ENCODE data around the gene DARS1. TPM values are rescaled to one million over a fixed set of nuclear protein-coding genes. Genes with fewer than 3 reads are reported as not detected.
"Not testable (repeated sequence)": the region's sequence is repeated elsewhere in the genome, so short reads cannot be mapped to it uniquely, and the experiment has no call there.

Gene DARS1
- total and polyA plus RNA-seq, 7 donors = 54.2 to 89.7 (median 73.5) TPM

- DNase-seq (no peak), ATAC-seq (no peak)
- Histone ChIP-seq H3K27ac (no peak overlapping the region), H3K9me3 (no peaks in the 10 kb centered on the region), H3K36me3 (ENCODE audit: insufficient read depth in 1 of 2, low read depth in 1 of 2) (peaks cover 0 to 20% of the 10 kb centered on the region in 2 donors), H3K4me1 (peaks cover 5% of the 10 kb centered on the region), H3K4me3 (no peak overlapping the region), H3K27me3 (ENCODE audit: insufficient read depth in 3 of 3, low read length in 2 of 3) (no peaks in the 10 kb centered on the region)
- TF ChIP-seq CTCF (IDR thresholded peaks at IDR 0.05) = no peak
- WGBS, 3 donors = 50 to 58% (median 51%) methylated on average over 5 of the region's 5 CpGs
- intact Hi-C loops (cut with DNase I) = no loop called here
Measured at GRCh38 chr2:135960656-135961551, 24.5 kb downstream of the DARS1 start.

- DNase-seq = no peak
- TF ChIP-seq CTCF (IDR thresholded peaks at IDR 0.05) = no peak
- no peak overlapping the region for H3K27ac ChIP-seq
- H3K27me3 ChIP-seq (ENCODE audit: insufficient read depth in 3 of 3, low read length in 2 of 3) = no peaks in the 10 kb centered on the region
- intact Hi-C loops (cut with DNase I) = no loop called here
- no peak for ATAC-seq
- no peaks in the 10 kb centered on the region for H3K9me3 ChIP-seq
- H3K4me1 ChIP-seq = peaks cover 5% of the 10 kb centered on the region
- no peak overlapping the region for H3K4me3 ChIP-seq
- H3K36me3 ChIP-seq (ENCODE audit: insufficient read depth in 1 of 2, low read depth in 1 of 2) = peaks cover 0 to 20% of the 10 kb centered on the region in 2 donors
- WGBS, 3 donors = 63 to 71% (median 64%) methylated on average over 5 of the region's 5 CpGs
Measured at GRCh38 chr2:135960150-135960549, 25.3 kb downstream of the DARS1 start.

GRCh38 chr2:135958927-135959326 is 26.5 kb downstream of the DARS1 start:
- H3K27me3 ChIP-seq (ENCODE audit: insufficient read depth in 3 of 3, low read length in 2 of 3); intact Hi-C loops (cut with DNase I); H3K9me3 ChIP-seq; DNase-seq; H3K27ac ChIP-seq; H3K4me1 ChIP-seq; H3K4me3 ChIP-seq; ATAC-seq: not testable (repeated sequence)
- peaks cover 0 to 20% of the 10 kb centered on the region in 2 donors for H3K36me3 ChIP-seq (ENCODE audit: insufficient read depth in 1 of 2, low read depth in 1 of 2)
- 92 to 97% (median 93%) methylated on average over 6 of the region's 6 CpGs for WGBS, 3 donors

- DNase-seq (no peak), ATAC-seq (no peak)
- intact Hi-C loops (cut with DNase I) = no loop called here
- H3K4me1 ChIP-seq = peaks cover 7% of the 10 kb centered on the region
- no peaks in the 10 kb centered on the region for H3K9me3 ChIP-seq
- WGBS, 3 donors = 87 to 98% (median 97%) methylated on average over 5 of the region's 5 CpGs
- H3K27me3 ChIP-seq (ENCODE audit: insufficient read depth in 3 of 3, low read length in 2 of 3) = no peaks in the 10 kb centered on the region
- no peak for TF ChIP-seq CTCF (IDR thresholded peaks at IDR 0.05)
- no peak overlapping the region for H3K4me3 ChIP-seq
- peaks cover 0 to 5% of the 10 kb centered on the region in 2 donors for H3K36me3 ChIP-seq (ENCODE audit: insufficient read depth in 1 of 2, low read depth in 1 of 2)
- H3K27ac ChIP-seq = no peak overlapping the region
Measured at GRCh38 chr2:135954020-135954601, 31.3 kb downstream of the DARS1 start.

- no peaks in the 10 kb centered on the region for H3K27me3 ChIP-seq (ENCODE audit: insufficient read depth in 3 of 3, low read length in 2 of 3)
- no peak for TF ChIP-seq CTCF (IDR thresholded peaks at IDR 0.05)
- ATAC-seq = no peak
- WGBS, 3 donors = 94 to 97% (median 96%) methylated on average over 5 of the region's 5 CpGs
- no peaks in the 10 kb centered on the region for H3K9me3 ChIP-seq
- no peak overlapping the region for H3K4me3 ChIP-seq
- no peak overlapping the region for H3K27ac ChIP-seq
- H3K36me3 ChIP-seq (ENCODE audit: insufficient read depth in 1 of 2, low read depth in 1 of 2) = peaks cover 3 to 5% of the 10 kb centered on the region in 2 donors
- peaks cover 10% of the 10 kb centered on the region for H3K4me1 ChIP-seq
- intact Hi-C loops (cut with DNase I) = no loop called here
- DNase-seq = no peak
Measured at GRCh38 chr2:135952891-135953290, 32.5 kb downstream of the DARS1 start.
